Activated B cell treated with CpG ODN at 0.5 μM for 24 hours (primary cell): ENCODE data around the gene SMG9. TPM values are rescaled to one million over a fixed set of nuclear protein-coding genes. Genes with fewer than 3 reads are reported as not detected.

Source experiments
- ATAC-seq: fragments of 200-7000 bp; cut with Tn5 transposase; one replicate; pipeline ENCODE4 v1.10.0; 2021; ENCODE audit warnings: low read depth, mild to moderate bottlenecking, moderate library complexity
- CTCF ChIA-PET: fragments of 350-600 bp; sonication (Branson Sonifier 250); formaldehyde crosslinking; loops from one replicate; lab custom pipeline; 2021; ENCODE audit warnings: antibody characterized with exemption; lab: Charles Lee
- POLR2A ChIA-PET: fragments of 350-600 bp; sonication (Branson Sonifier 250); formaldehyde crosslinking; loops from one replicate; lab custom pipeline; 2021; ENCODE audit warnings: antibody characterized with exemption; lab: Charles Lee
- DNase-seq: peaks from one replicate; pipeline ENCODE4 v3.0.0; 2022
- H3K27ac Mint-ChIP-seq: one replicate; pipeline ENCODE4 v1.8.0; 2020; ENCODE audit warnings: mixed read lengths
- H3K27me3 Mint-ChIP-seq: one replicate; pipeline ENCODE4 v1.8.0; 2021; ENCODE audit warnings: mixed read lengths
- H3K36me3 Mint-ChIP-seq: one replicate; pipeline ENCODE4 v1.8.0; 2021; ENCODE audit warnings: low read depth, mixed read lengths
- H3K4me1 Mint-ChIP-seq: one replicate; pipeline ENCODE4 v1.8.0; 2021; ENCODE audit warnings: mixed read lengths
- H3K4me3 Mint-ChIP-seq: one replicate; pipeline ENCODE4 v1.8.0; 2020; ENCODE audit warnings: mild to moderate bottlenecking, mixed read lengths
- H3K9me3 Mint-ChIP-seq: one replicate; pipeline ENCODE4 v1.8.0; 2020; ENCODE audit warnings: mixed read lengths
- intact Hi-C: fragments of 100-400 bp; cut with micrococcal nuclease; formaldehyde crosslinking; loops from one replicate; pipeline ENCODE4 v1.15.1; 2024
- total RNA-seq: library from RNA; stranded (reverse); gene quantifications from 2 replicates; pipeline ENCODE4 v1.2.3, GENCODE V29; 2022
- TF ChIP-seq, protein P1 (sequence below): fragments of 200-600 bp; IDR thresholded peaks from one replicate; pipeline ENCODE4 v1.8.0; 2022; ENCODE audit warnings: antibody characterized with exemption, mild to moderate bottlenecking

Gene SMG9
- total RNA-seq, 1 donor from 2014 or later = 105 TPM

DNA sequence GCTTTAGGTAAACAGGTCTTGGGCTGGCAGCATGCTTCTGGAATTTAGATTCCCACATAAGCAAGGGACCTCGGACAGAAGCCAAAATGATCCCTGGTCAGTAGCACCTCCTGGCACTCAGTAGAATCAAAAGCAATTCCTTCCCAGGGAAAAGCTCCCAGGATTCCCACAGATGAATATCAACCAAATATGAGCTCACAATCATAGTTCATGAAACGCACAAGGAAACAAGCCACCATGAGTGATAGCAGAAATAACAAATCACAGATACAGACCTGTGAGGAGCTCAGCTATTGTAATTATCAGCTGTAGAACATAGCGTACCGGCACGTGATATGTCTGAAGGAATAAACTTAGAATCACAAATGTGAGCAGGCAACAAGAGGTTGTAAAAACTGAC lies 63.0 kb downstream of the SMG9 start:
- TF ChIP-seq, protein P1, sequence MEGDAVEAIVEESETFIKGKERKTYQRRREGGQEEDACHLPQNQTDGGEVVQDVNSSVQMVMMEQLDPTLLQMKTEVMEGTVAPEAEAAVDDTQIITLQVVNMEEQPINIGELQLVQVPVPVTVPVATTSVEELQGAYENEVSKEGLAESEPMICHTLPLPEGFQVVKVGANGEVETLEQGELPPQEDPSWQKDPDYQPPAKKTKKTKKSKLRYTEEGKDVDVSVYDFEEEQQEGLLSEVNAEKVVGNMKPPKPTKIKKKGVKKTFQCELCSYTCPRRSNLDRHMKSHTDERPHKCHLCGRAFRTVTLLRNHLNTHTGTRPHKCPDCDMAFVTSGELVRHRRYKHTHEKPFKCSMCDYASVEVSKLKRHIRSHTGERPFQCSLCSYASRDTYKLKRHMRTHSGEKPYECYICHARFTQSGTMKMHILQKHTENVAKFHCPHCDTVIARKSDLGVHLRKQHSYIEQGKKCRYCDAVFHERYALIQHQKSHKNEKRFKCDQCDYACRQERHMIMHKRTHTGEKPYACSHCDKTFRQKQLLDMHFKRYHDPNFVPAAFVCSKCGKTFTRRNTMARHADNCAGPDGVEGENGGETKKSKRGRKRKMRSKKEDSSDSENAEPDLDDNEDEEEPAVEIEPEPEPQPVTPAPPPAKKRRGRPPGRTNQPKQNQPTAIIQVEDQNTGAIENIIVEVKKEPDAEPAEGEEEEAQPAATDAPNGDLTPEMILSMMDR = no peak
- intact Hi-C loops = no loop called here
- Mint-ChIP-seq H3K36me3 (no peaks in the 10 kb centered on the region), H3K4me3 (no peak overlapping the region), H3K27ac (no peak overlapping the region), H3K4me1 (no peaks in the 10 kb centered on the region), H3K9me3 (peaks cover 25% of the 10 kb centered on the region), H3K27me3 (peaks cover 6% of the 10 kb centered on the region)
- CTCF ChIA-PET = no interaction called here
- ATAC-seq = no peak
- no peak for DNase-seq
- POLR2A ChIA-PET = no interaction called here

DNA sequence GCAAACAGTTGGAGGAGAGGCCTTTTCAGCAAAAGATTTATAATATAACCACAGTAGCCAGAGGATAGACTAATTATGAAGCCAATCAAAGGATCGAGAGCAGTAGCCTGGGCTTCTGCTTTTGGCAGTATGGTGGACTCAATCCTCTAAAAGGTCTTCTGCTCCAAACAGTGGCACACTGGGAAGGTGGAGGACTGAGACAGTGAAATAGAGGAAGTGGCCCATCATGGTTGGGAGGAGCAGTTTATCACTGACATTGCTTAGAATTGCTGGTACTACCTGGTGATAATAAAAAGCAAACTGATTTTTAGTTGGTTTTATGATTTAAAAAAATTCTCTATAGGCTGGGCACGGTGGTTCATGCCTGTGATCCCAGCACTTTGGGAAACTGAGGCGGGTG lies 63.9 kb downstream of the SMG9 start:
- DNase-seq = no peak
- ChIA-PET POLR2A (no interaction called here), CTCF (no interaction called here)
- Mint-ChIP-seq H3K27me3 (peaks cover 6% of the 10 kb centered on the region), H3K9me3 (peaks cover 22% of the 10 kb centered on the region), H3K36me3 (no peaks in the 10 kb centered on the region), H3K4me1 (no peaks in the 10 kb centered on the region), H3K4me3 (no peak overlapping the region), H3K27ac (no peak overlapping the region)
- no peak for ATAC-seq
- TF ChIP-seq, protein P1 = no peak
- intact Hi-C loops = no loop called here

DNA sequence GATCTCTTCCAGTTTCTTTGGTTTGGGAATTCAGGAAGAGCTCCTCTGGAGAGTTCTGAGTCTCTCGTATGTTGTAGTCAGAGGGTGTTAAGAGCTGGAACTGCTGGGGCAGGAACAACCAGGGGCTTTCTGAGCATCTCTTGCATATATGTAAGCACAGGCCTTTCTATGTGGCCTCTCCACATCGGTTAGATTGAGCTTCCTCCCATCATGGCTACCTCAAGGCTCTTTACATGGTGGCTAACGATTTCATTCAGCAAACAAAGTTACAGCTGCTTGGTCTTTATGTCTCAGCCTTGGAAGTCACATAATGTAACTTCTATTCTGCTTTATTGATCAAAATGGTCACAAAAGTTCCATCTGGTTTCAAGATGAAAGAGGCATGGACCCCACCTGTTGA lies 64.3 kb downstream of the SMG9 start:
- peaks cover 22% of the 10 kb centered on the region for H3K9me3 Mint-ChIP-seq
- H3K4me1 Mint-ChIP-seq = no peaks in the 10 kb centered on the region
- no peaks in the 10 kb centered on the region for H3K36me3 Mint-ChIP-seq
- no peak overlapping the region for H3K27ac Mint-ChIP-seq
- no peak for DNase-seq
- TF ChIP-seq, protein P1 = no peak
- H3K27me3 Mint-ChIP-seq = peaks cover 6% of the 10 kb centered on the region
- intact Hi-C loops = no loop called here
- ChIA-PET CTCF (no interaction called here), POLR2A (no interaction called here)
- no peak for ATAC-seq
- H3K4me3 Mint-ChIP-seq = no peak overlapping the region

DNA sequence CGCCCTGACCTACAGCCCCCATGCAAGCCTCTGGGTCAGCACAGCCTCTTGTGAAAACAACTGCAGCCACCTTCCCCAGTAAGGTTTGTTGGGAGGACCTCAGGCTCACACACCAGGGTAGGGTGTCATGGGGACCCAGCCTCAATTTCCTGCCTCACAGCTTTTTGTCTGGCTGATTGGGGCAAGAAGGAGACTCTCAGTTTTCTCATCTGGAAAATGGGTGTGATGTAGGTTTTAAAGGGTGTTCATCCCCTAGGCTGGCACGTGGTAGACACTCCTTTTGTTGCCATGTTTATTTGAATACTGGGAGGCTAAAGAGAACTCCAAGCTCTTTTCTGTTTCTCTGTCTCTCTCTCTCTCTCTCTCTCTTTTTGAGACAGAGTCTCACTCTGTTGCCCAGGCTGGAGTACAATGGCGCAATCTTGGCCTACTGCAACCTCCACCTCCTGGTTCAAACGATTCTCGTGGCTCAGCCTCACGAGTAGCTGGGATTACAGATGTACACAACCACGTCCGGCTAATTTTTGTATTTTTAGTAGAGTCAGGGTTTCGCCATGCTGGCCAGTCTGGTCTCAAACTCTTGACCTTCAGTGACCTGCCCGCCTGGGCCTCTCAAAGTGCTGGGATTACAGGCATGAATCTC lies 66.6 kb downstream of the SMG9 start:
- intact Hi-C loops = no loop called here
- ATAC-seq = no peak
- H3K36me3 Mint-ChIP-seq = no peaks in the 10 kb centered on the region
- no peak for DNase-seq
- no peak overlapping the region for H3K4me3 Mint-ChIP-seq
- peaks cover 3% of the 10 kb centered on the region for H3K27me3 Mint-ChIP-seq
- H3K27ac Mint-ChIP-seq = no peak overlapping the region
- TF ChIP-seq, protein P1 = no peak
- H3K4me1 Mint-ChIP-seq = no peaks in the 10 kb centered on the region
- ChIA-PET CTCF (no interaction called here), POLR2A (no interaction called here)
- peaks cover 19% of the 10 kb centered on the region for H3K9me3 Mint-ChIP-seq

DNA sequence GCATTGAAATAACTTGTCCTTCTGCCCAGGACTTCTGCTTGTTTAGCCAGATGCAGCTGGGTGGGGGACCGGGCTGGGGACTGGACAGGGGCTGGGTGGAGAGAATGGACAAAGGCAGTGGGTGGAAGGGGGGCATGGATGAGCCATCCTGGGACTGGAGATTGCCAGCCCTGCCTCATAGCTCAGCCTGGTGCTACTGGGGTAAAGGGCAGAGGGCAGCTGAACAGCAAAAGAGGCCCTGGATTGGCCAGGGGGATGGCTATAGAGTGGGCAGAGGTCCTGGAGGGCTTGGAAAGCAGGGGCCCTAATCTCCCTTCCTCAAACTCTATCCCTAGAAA lies 67.1 kb downstream of the SMG9 start:
- CTCF ChIA-PET = no interaction called here
- ATAC-seq (no peak), DNase-seq (no peak)
- TF ChIP-seq, protein P1 = no peak
- H3K4me3 Mint-ChIP-seq = no peak overlapping the region
- POLR2A ChIA-PET = interaction anchor here (1.2 kb wide), 1 partner anchor 155 kb away, joined by 4 read pairs; the partner anchor contains the start of gene ZNF575
- no peaks in the 10 kb centered on the region for H3K4me1 Mint-ChIP-seq
- H3K27ac Mint-ChIP-seq = no peak overlapping the region
- H3K27me3 Mint-ChIP-seq = no peaks in the 10 kb centered on the region
- no peaks in the 10 kb centered on the region for H3K36me3 Mint-ChIP-seq
- H3K9me3 Mint-ChIP-seq = peaks cover 17% of the 10 kb centered on the region
- intact Hi-C loops = no loop called here
